NCI-H128 (cell line): ENCODE results near the gene RCC2.
"Not testable (repeated sequence)": the region's sequence is repeated elsewhere in the genome, so short reads cannot be mapped to it uniquely, and the experiment has no call there.

Experiments
- DNase-seq: peaks from one replicate; lab custom pipeline; 2025; ENCODE audit not compliant: unreplicated experiment; lab: John Stamatoyannopoulos, UW

Gene RCC2

GRCh38 chr1:17439250-17440073 lies at the start of gene RCC2:
TSS of gene RCC2 (minus strand) at chr1:17439677. CDS start at chr1:17438514, 1,163 bp downstream.
- peak; percentile 77 for DNase-seq

- DNase-seq = no peak
Measured at GRCh38 chr1:17486242-17486641, 46.8 kb upstream of the RCC2 start.

GRCh38 chr1:17485281-17485680 lies 45.8 kb upstream of the RCC2 start:
- no peak for DNase-seq

GRCh38 chr1:17481981-17482380 lies 42.5 kb upstream of the RCC2 start:
- DNase-seq = not testable (repeated sequence)

GRCh38 chr1:17480846-17481245 lies 41.4 kb upstream of the RCC2 start:
- DNase-seq = no peak

- DNase-seq = no peak
Measured at GRCh38 chr1:17475752-17476151, 36.3 kb upstream of the RCC2 start.

GRCh38 chr1:17474836-17475555 lies 35.5 kb upstream of the RCC2 start:
- DNase-seq = not testable (repeated sequence)

GRCh38 chr1:17472814-17473213 lies 33.3 kb upstream of the RCC2 start:
- DNase-seq = no peak

GRCh38 chr1:17471393-17471792 lies 31.9 kb upstream of the RCC2 start:
- no peak for DNase-seq

- no peak for DNase-seq
Measured at GRCh38 chr1:17470021-17470799, 30.7 kb upstream of the RCC2 start.

GRCh38 chr1:17468357-17469265 lies 29.1 kb upstream of the RCC2 start:
- DNase-seq = not testable (repeated sequence)

- no peak for DNase-seq
Measured at GRCh38 chr1:17466359-17466758, 26.9 kb upstream of the RCC2 start.

- DNase-seq = no peak
Measured at GRCh38 chr1:17465228-17465627, 25.8 kb upstream of the RCC2 start.

- no peak for DNase-seq
Measured at GRCh38 chr1:17463991-17464390, 24.5 kb upstream of the RCC2 start.

- no peak for DNase-seq
Measured at GRCh38 chr1:17462669-17463068, 23.2 kb upstream of the RCC2 start.

- DNase-seq = no peak
Measured at GRCh38 chr1:17460219-17460618, 20.7 kb upstream of the RCC2 start.

- DNase-seq = no peak
Measured at GRCh38 chr1:17458794-17459193, 19.3 kb upstream of the RCC2 start.

GRCh38 chr1:17452686-17453085 lies 13.2 kb upstream of the RCC2 start:
- no peak for DNase-seq

- DNase-seq = not testable (repeated sequence)
Measured at GRCh38 chr1:17452203-17452602, 12.7 kb upstream of the RCC2 start.

GRCh38 chr1:17451731-17452130 lies 12.3 kb upstream of the RCC2 start:
- DNase-seq = no peak
